ENCODE data around the gene ARL9. TPM values are rescaled to one million over a fixed set of nuclear protein-coding genes. Genes with fewer than 3 reads are reported as not detected.

Gene ARL9
- polyA plus RNA-seq, 3 donors = 0.07 TPM; not detected in 2

GRCh38 chr4:56530269-56531148, 24.9 kb downstream of the ARL9 start:
- H3K27ac ChIP-seq (ENCODE audit: low read depth, low read length) = no peak overlapping the region
- 2 to 4% (median 3%) methylated on average over 65 to 68 of the region's 68 CpGs for WGBS, 3 donors

- no peak overlapping the region for H3K27ac ChIP-seq (ENCODE audit: low read depth, low read length)
- 26 to 41% (median 38%) methylated on average over 11 of the region's 11 CpGs for WGBS, 3 donors
Measured at GRCh38 chr4:56531149-56531770, 25.7 kb downstream of the ARL9 start.

GRCh38 chr4:56531823-56532222, 26.2 kb downstream of the ARL9 start:
- WGBS, 3 donors = 68 to 75% (median 71%) methylated on average over 4 of the region's 4 CpGs
- H3K27ac ChIP-seq (ENCODE audit: low read depth, low read length) = no peak overlapping the region

- 87 to 97% (median 95%) methylated on average over 2 of the region's 2 CpGs for WGBS, 3 donors
- no peak overlapping the region for H3K27ac ChIP-seq (ENCODE audit: low read depth, low read length)
Measured at GRCh38 chr4:56532239-56532638, 26.6 kb downstream of the ARL9 start.

- no peak overlapping the region for H3K27ac ChIP-seq (ENCODE audit: low read depth, low read length)
- WGBS, 3 donors = 83 to 87% (median 84%) methylated on average over 7 of the region's 7 CpGs
Measured at GRCh38 chr4:56535915-56536314, 30.3 kb downstream of the ARL9 start.

- H3K27ac ChIP-seq (ENCODE audit: low read depth, low read length) = no peak overlapping the region
- WGBS, 3 donors = 93 to 96% (median 96%) methylated on average over 1 of the region's 1 CpG
Measured at GRCh38 chr4:56537147-56537546, 31.6 kb downstream of the ARL9 start.

- no peak overlapping the region for H3K27ac ChIP-seq (ENCODE audit: low read depth, low read length)
- WGBS, 3 donors = 66 to 89% (median 74%) methylated on average over 4 of the region's 4 CpGs
Measured at GRCh38 chr4:56540826-56541225, 35.2 kb downstream of the ARL9 start.

- WGBS, 3 donors = 2 to 5% (median 2%) methylated on average over 33 of the region's 33 CpGs
- no peak overlapping the region for H3K27ac ChIP-seq (ENCODE audit: low read depth, low read length)
Measured at GRCh38 chr4:56544573-56545131, 39.1 kb downstream of the ARL9 start.

GRCh38 chr4:56550642-56551041, 45.1 kb downstream of the ARL9 start:
- H3K27ac ChIP-seq (ENCODE audit: low read depth, low read length) = no peak overlapping the region
- 70 to 79% (median 71%) methylated on average over 8 of the region's 8 CpGs for WGBS, 3 donors

GRCh38 chr4:56551516-56551915, 45.9 kb downstream of the ARL9 start:
- 65 to 97% (median 90%) methylated on average over 2 of the region's 2 CpGs for WGBS, 3 donors

GRCh38 chr4:56552273-56552672, 46.7 kb downstream of the ARL9 start:
- H3K27ac ChIP-seq (ENCODE audit: low read depth, low read length) = no peak overlapping the region

More at GRCh38 chr4:56551516-56551915, 45.9 kb downstream of the ARL9 start:
- H3K27ac ChIP-seq (ENCODE audit: low read depth, low read length) = no peak overlapping the region

- WGBS, 3 donors = 76 to 87% (median 83%) methylated on average over 4 of the region's 4 CpGs
- no peak overlapping the region for H3K27ac ChIP-seq (ENCODE audit: low read depth, low read length)
Measured at GRCh38 chr4:56570041-56570440, 64.5 kb downstream of the ARL9 start.

Other genes with a start within 250 kb of the ARL9 start
- gene AASDH, start 118.3 kb upstream of the ARL9 start, polyA plus RNA-seq = 1 to 10 TPM; 2.6 to 4.2 (median 3.3) TPM
- gene PPAT, start 70.2 kb upstream of the ARL9 start, polyA plus RNA-seq = 1 to 10 TPM; 2.7 to 3.7 (median 2.8) TPM
- 10 to 100 TPM; 17.1 to 31.9 (median 23.7) TPM for gene PAICS, start 69.5 kb upstream of the ARL9 start, polyA plus RNA-seq
- 10 to 100 TPM; 34.9 to 43.0 (median 36.8) TPM for gene SRP72, start 38.2 kb upstream of the ARL9 start, polyA plus RNA-seq
- 1 to 10 TPM; 3.7 to 5.6 (median 4.5) TPM for gene HOPX, start 175.5 kb downstream of the ARL9 start, polyA plus RNA-seq

All from adipose tissue (tissue), 3 donors.